ENCODE results near the gene STK4. TPM values are rescaled to one million over a fixed set of nuclear protein-coding genes. Genes with fewer than 3 reads are reported as not detected.

STK4 gene
- total RNA-seq, 2 experiments from 2014 or later, result 110 to 116 TPM

DNA sequence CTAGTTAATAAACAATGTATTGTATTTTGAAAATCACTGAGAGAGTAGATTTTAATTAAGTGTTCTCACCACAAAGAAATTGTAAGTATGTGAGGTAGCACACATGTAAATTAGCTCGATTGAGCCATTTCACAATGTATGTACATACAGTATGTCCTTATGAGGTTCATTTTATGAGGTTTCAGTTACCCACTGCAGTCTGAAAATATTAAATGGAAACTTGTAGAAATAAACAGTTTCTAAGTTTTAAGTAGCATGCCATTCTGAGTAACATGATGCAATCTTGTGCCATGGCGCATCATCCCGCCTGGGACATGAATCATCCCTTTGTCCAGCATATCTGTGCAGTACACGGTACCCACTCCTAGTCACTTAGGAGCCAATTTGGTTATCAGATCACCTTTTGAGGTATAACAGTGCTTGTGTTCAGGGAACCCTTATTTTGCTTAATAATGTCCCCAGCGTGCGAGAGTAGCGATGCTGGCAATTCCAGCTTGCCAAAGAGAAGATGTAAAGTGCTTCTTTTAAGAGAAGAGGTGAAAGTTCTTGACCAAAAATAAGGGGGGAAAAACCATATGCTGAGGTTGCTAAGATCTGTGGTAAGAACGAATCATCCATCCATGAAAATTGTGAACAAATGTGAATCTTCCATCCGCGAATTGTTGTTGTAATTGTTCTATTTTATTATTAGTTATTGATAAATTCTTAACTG is 69.9 kb downstream of the STK4 start:
- Mint-ChIP-seq H3K36me3 (ENCODE audit: low read depth) (peaks cover 38% of the 10 kb centered on the region), H3K9me3 (no peaks in the 10 kb centered on the region), H3K27ac (peak overlapping the region; percentile 94), H3K4me3 (no peak overlapping the region), H3K4me1 (ENCODE audit: low read depth) (peaks cover 78% of the 10 kb centered on the region), H3K27me3 (ENCODE audit: low read depth) (no peaks in the 10 kb centered on the region)
- intact Hi-C loops (cut with micrococcal nuclease), result loop anchor here (1.0 kb wide), 1 partner anchor 46 kb away; no protein-coding TSS in a partner anchor
- CTCF ChIA-PET, result interaction anchor here (1.0 to 2.6 kb wide), 5 partner anchors 8 to 61 kb away, joined by 3 to 6 read pairs (median 5); no protein-coding TSS in a partner anchor
- DNase-seq, result peak; percentile 84

DNA sequence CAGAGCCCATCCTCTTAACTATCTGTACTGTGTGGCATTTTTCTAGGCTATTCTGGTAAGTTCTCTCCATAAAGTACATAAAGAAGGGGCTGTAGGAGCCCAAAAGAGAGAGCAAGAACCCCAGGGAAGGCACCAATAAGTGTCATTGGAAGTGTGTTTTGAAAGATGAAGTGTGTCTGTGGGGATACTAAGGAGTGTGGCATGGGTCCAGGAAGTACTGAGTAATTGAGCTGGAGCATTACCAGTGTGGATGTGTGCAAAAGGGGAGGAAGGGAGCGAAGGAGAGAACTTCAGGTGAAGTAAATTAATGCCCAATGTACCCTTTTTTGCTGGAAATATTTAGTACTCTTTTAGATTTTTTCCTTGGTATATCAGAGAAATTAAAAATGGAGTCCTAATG is 70.7 kb downstream of the STK4 start:
- CTCF ChIA-PET, result interaction anchor here (1.2 to 2.1 kb wide), 2 partner anchors 26 to 60 kb away, joined by 5 to 6 read pairs; no protein-coding TSS in a partner anchor
- Mint-ChIP-seq H3K4me1 (ENCODE audit: low read depth) (peaks cover 82% of the 10 kb centered on the region), H3K27ac (peak overlapping the region; percentile 81), H3K9me3 (no peaks in the 10 kb centered on the region), H3K4me3 (no peak overlapping the region), H3K27me3 (ENCODE audit: low read depth) (no peaks in the 10 kb centered on the region), H3K36me3 (ENCODE audit: low read depth) (peaks cover 37% of the 10 kb centered on the region)
- intact Hi-C loops (cut with micrococcal nuclease), result no loop called here
- no peak for DNase-seq

DNA sequence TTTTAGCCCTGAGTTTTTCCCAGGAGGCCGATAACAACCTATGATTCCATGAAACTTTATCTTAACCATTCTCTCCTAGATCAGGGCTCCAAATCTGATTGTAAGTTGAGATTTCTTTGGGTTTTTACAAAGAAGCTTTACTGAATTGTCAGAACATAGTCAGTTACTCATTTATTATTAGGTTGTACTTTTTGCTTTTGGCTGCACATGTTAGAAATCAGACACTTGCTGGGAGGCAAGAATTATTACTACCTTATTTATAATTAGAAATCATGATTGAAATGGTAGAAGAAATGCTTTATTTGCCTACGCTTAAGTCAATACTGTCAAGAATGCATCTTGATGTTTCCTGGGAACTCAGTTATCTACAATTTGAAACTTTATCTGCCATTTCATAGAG is 71.3 kb downstream of the STK4 start:
- H3K27ac Mint-ChIP-seq, result peak overlapping the region; percentile 63
- intact Hi-C loops (cut with micrococcal nuclease), result no loop called here

DNA sequence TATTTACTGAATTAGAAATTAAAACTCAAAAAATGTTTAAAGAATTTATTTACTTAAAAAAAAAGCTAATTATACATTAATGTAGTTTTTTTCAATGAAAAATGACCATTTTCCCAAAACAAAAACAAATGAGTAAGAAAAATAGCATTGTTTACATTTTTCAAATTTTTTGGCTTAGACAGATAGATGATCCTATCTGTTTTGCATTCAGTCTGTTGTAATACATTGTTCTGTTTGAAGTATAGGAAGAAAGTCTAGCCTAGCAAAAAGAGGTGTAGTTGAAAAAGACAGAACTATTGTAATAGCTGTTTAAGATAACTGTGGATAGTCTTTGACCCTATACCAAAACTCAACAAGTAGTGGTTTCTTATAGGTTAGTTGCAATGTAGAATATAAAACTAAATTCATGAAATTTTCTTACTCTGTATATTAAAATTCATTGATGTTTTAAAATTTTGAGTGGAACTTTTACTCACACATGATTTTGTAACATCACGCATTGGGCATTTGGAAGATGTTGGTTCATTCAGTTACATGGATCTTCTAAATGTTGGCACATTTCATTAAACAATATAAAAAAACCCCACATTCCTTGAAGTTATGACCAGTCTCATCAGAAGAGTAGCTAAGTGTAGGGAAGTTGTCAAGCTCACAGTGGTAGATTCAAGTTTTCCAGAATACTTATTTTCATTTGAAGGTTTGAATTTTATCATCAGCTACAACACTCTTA is 72.6 kb downstream of the STK4 start:
- H3K27me3 Mint-ChIP-seq (ENCODE audit: low read depth), result no peaks in the 10 kb centered on the region
- no peak for DNase-seq
- CTCF ChIA-PET, result interaction anchor here (1.4 to 2.2 kb wide), 2 partner anchors 11 to 28 kb away, joined by 6 to 10 read pairs; no protein-coding TSS in a partner anchor
- H3K9me3 Mint-ChIP-seq, result no peaks in the 10 kb centered on the region
- H3K4me1 Mint-ChIP-seq (ENCODE audit: low read depth), result peaks cover 83% of the 10 kb centered on the region
- intact Hi-C loops (cut with micrococcal nuclease), result no loop called here
- peaks cover 40% of the 10 kb centered on the region for H3K36me3 Mint-ChIP-seq (ENCODE audit: low read depth)
- peak overlapping the region; percentile 73 for H3K27ac Mint-ChIP-seq
- H3K4me3 Mint-ChIP-seq, result no peak overlapping the region

More for the DNA sequence above, 71.3 kb downstream of the STK4 start:
- H3K36me3 Mint-ChIP-seq (ENCODE audit: low read depth), result peaks cover 39% of the 10 kb centered on the region
- no peak overlapping the region for H3K4me3 Mint-ChIP-seq
- no peaks in the 10 kb centered on the region for H3K9me3 Mint-ChIP-seq
- H3K27me3 Mint-ChIP-seq (ENCODE audit: low read depth), result no peaks in the 10 kb centered on the region
- CTCF ChIA-PET, result interaction anchor here (2.1 kb wide), 1 partner anchor 27 kb away, joined by 5 read pairs; no protein-coding TSS in a partner anchor
- DNase-seq, result no peak
- H3K4me1 Mint-ChIP-seq (ENCODE audit: low read depth), result peaks cover 82% of the 10 kb centered on the region

DNA sequence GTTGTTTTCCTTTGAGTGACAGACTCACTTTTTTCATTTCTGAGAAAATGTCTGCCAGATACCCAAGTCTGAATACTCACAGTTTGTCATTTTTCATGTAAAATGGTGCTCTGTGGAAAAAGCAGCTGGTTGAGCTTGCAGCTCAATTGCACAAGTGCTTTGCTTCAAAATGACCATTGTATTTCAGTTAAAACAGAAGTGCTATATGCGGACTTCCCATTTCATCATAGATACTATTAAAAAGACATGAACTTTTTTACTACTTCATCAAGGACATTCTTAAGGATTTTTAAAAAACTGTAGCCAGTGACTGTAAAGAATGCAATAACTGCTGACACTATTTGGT is 73.1 kb downstream of the STK4 start:
- H3K4me3 Mint-ChIP-seq, result no peak overlapping the region
- H3K27ac Mint-ChIP-seq, result peak overlapping the region; percentile 73
- H3K9me3 Mint-ChIP-seq, result no peaks in the 10 kb centered on the region
- H3K4me1 Mint-ChIP-seq (ENCODE audit: low read depth), result peaks cover 85% of the 10 kb centered on the region
- H3K27me3 Mint-ChIP-seq (ENCODE audit: low read depth), result no peaks in the 10 kb centered on the region
- intact Hi-C loops (cut with micrococcal nuclease), result no loop called here
- CTCF ChIA-PET, result interaction anchor here (1.4 to 2.2 kb wide), 2 partner anchors 10 to 28 kb away, joined by 6 to 10 read pairs; no protein-coding TSS in a partner anchor
- DNase-seq, result no peak
- peaks cover 43% of the 10 kb centered on the region for H3K36me3 Mint-ChIP-seq (ENCODE audit: low read depth)

DNA sequence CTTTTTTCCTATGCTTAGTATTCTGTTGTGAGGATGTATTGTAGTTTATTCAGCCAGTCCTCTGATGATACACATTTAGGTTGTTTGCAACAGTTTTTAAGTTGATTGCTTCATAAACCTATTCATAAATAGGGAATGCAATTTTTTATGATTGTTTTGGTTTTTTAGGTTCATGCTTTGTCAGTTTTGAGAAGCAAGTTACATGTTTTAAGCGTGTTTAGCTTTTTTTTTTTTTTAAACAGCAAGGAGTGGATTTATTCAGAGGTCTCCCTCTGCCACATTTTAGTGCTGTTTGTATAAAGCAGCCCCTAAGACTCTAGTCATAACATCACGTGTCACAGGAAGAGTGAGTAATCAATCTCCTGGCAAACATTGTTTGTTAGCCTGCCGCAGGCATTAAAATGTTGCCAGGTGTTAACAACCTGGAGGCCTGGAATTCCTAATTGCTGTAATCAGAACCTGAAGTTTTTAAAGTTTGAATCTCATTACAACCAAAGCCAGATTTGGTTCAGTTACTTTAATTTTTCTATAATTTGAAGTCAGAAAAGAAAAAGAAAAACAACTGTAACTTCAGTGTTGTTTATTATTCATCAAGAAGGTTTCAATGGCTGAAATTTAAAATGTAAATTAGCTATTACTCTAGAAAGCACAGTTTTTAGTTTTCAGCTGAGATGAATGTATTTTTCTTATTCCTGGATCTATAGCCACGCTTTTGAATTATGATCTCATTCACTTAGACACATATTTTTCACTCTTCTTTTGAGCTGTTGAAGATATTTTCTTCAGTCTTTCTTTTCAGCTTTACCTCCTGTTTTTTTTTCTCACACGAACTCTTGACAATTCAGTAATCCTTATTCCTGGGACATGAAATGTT is 75.4 kb downstream of the STK4 start:
- DNase-seq, result no peak
- peaks cover 30% of the 10 kb centered on the region for H3K36me3 Mint-ChIP-seq (ENCODE audit: low read depth)
- CTCF ChIA-PET, result interaction anchor here (0.6 to 4.3 kb wide), 8 partner anchors 13 to 252 kb away, joined by 3 to 21 read pairs (median 6); no protein-coding TSS in a partner anchor
- peaks cover 73% of the 10 kb centered on the region for H3K4me1 Mint-ChIP-seq (ENCODE audit: low read depth)
- H3K4me3 Mint-ChIP-seq, result no peak overlapping the region
- peak overlapping the region; percentile 86 for H3K27ac Mint-ChIP-seq
- H3K9me3 Mint-ChIP-seq, result no peaks in the 10 kb centered on the region
- H3K27me3 Mint-ChIP-seq (ENCODE audit: low read depth), result no peaks in the 10 kb centered on the region
- intact Hi-C loops (cut with micrococcal nuclease), result loop anchor here (1.0 to 2.0 kb wide), 2 partner anchors 15 to 72 kb away; no protein-coding TSS in a partner anchor

DNA sequence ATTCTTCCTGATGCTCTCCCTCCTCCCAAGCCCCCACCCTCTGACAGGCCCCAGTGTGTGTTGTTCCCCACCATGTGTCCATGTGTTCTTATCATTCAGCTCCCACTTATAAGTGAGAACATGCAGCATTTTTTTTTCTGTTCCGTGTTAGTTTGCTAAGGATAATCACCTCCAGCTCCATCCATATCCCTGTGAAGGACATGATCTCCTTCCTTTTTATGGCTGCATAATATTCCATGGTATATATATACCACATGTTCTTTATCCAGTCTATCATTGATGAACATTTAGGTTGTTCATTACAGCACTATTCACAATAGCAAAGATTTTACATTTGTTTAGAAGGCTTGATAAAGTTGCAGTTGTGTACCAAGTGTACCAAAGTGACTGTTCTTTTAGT is 76.7 kb downstream of the STK4 start:
- peaks cover 27% of the 10 kb centered on the region for H3K36me3 Mint-ChIP-seq (ENCODE audit: low read depth)
- H3K27ac Mint-ChIP-seq, result peak overlapping the region; percentile 90
- H3K27me3 Mint-ChIP-seq (ENCODE audit: low read depth), result no peaks in the 10 kb centered on the region
- CTCF ChIA-PET, result interaction anchor here (0.6 to 4.5 kb wide), 19 partner anchors 8 to 251 kb away, joined by 3 to 60 read pairs (median 8); no protein-coding TSS in a partner anchor
- H3K4me1 Mint-ChIP-seq (ENCODE audit: low read depth), result peaks cover 72% of the 10 kb centered on the region
- intact Hi-C loops (cut with micrococcal nuclease), result loop anchor here (1.0 kb wide), 1 partner anchor 74 kb away; no protein-coding TSS in a partner anchor
- no peak overlapping the region for H3K4me3 Mint-ChIP-seq
- H3K9me3 Mint-ChIP-seq, result no peaks in the 10 kb centered on the region
- no peak for DNase-seq

DNA sequence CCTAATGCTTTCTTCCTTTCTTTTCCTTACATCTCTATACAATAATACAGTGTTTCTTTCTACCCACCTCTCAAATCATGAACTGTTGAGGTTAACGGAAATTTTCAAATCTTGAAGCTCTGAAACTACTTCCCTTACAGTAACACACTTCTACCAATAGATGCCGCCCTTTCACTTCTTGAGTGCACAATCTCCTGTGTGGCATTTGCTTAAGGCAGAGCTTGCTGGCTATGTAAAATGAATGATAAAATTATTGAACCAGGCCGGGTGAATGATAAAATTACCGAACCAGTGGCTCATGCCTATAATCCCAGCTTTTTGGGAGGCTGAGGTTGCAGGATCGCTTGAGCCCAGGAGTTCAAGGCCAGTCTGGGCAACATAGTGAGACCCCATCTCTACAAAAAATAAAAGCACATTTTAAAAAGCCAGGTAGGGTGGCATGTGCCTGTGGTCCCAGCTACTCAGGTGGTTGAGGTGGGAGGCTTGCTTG is 77.8 kb downstream of the STK4 start:
- Mint-ChIP-seq H3K4me3 (no peak overlapping the region), H3K36me3 (ENCODE audit: low read depth) (peaks cover 27% of the 10 kb centered on the region), H3K9me3 (no peaks in the 10 kb centered on the region), H3K4me1 (ENCODE audit: low read depth) (peaks cover 76% of the 10 kb centered on the region), H3K27me3 (ENCODE audit: low read depth) (no peaks in the 10 kb centered on the region), H3K27ac (peak overlapping the region; percentile 90)
- intact Hi-C loops (cut with micrococcal nuclease), result loop anchor here (1.0 to 2.0 kb wide), 3 partner anchors 33 to 247 kb away; no protein-coding TSS in a partner anchor
- CTCF ChIA-PET, result interaction anchor here (0.5 to 4.5 kb wide), 36 partner anchors 8 to 395 kb away, joined by 3 to 60 read pairs (median 6); partner anchors contain the start of gene WFDC5
- peak; percentile 59 for DNase-seq

DNA sequence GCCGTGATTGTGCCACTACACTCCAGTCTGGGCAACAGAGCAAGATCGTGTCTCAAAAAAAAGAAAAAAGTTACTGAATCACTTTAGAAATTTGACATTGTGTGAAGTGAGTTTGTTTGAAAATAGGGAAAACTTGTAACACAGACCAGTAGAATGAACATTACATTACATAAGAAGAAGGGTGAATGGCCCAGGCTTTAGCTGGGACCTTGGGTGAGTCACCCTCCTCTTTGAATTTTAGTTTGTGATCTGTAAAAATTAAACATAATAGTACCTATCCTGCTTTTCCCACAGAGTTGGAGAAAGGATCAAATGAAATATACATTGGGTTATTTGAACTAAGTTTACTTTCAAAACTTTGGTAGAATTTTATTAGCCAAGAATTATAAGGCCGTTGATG is 78.3 kb downstream of the STK4 start:
- H3K9me3 Mint-ChIP-seq, result no peaks in the 10 kb centered on the region
- no peak overlapping the region for H3K27ac Mint-ChIP-seq
- no peak overlapping the region for H3K4me3 Mint-ChIP-seq
- peaks cover 27% of the 10 kb centered on the region for H3K36me3 Mint-ChIP-seq (ENCODE audit: low read depth)
- intact Hi-C loops (cut with micrococcal nuclease), result loop anchor here (1.0 to 2.0 kb wide), 3 partner anchors 34 to 246 kb away; no protein-coding TSS in a partner anchor
- no peak for DNase-seq
- no peaks in the 10 kb centered on the region for H3K27me3 Mint-ChIP-seq (ENCODE audit: low read depth)
- peaks cover 76% of the 10 kb centered on the region for H3K4me1 Mint-ChIP-seq (ENCODE audit: low read depth)
- CTCF ChIA-PET, result interaction anchor here (0.5 to 4.5 kb wide), 34 partner anchors 8 to 336 kb away, joined by 3 to 60 read pairs (median 7); partner anchors contain the start of gene WFDC5

DNA sequence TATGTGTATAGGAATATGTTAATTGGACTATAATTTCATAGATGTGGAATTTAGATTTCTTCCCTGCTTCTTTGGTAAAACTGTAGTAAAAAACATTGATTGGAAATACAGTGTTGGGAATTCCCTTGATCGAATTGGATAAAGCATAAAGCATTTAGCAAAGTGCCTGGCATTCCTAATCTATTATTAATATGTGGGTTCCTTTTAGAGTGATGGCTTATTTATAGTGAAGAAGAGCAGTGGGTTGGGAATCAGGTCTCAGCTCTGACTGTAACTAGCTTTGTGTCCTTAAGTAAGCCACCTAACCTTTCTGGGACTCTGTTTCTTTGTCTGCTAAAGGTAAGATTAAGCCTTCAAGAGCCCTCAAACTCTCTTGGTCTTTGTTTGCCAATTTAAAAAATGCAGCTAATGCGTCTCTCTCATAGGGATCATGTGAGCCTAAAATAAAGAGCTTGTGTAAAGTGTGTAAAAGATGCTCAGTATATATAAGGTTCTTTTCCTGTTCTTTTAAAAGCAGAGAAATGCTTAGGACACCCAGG is 81.3 kb downstream of the STK4 start:
- Mint-ChIP-seq H3K9me3 (no peaks in the 10 kb centered on the region), H3K27me3 (ENCODE audit: low read depth) (no peaks in the 10 kb centered on the region), H3K36me3 (ENCODE audit: low read depth) (peaks cover 18% of the 10 kb centered on the region), H3K4me1 (ENCODE audit: low read depth) (peaks cover 70% of the 10 kb centered on the region), H3K27ac (no peak overlapping the region), H3K4me3 (no peak overlapping the region)
- CTCF ChIA-PET, result interaction anchor here (7.1 kb wide), 1 partner anchor 47 kb away, joined by 45 read pairs; no protein-coding TSS in a partner anchor
- no peak for DNase-seq
- intact Hi-C loops (cut with micrococcal nuclease), result no loop called here

DNA sequence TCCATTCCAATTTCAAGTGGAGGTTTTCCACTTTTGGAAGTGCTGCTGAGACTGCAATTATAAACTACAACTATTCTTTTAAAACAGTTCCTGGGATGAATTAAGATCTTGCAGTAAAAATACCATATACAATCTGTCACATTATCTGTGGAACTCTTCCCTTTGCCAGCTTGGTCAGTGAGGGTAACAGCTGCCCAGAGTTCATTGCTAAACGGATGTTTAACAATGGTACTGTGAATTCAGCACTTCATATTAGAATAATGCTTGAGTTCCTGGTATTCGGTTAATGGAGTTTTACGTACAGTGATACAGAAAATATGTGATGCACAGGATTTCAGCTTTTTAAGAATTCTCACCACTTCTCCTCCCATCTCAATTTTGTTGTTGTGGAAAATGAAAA is 83.1 kb downstream of the STK4 start:
- peaks cover 69% of the 10 kb centered on the region for H3K4me1 Mint-ChIP-seq (ENCODE audit: low read depth)
- H3K27me3 Mint-ChIP-seq (ENCODE audit: low read depth), result no peaks in the 10 kb centered on the region
- H3K27ac Mint-ChIP-seq, result peak overlapping the region; percentile 67
- CTCF ChIA-PET, result interaction anchor here (0.6 to 7.1 kb wide), 9 partner anchors 10 to 243 kb away, joined by 3 to 45 read pairs (median 5); partner anchors contain the start of gene STK4
- no peaks in the 10 kb centered on the region for H3K9me3 Mint-ChIP-seq
- H3K36me3 Mint-ChIP-seq (ENCODE audit: low read depth), result peaks cover 13% of the 10 kb centered on the region
- peak overlapping the region; percentile 0 for H3K4me3 Mint-ChIP-seq
- DNase-seq, result no peak
- intact Hi-C loops (cut with micrococcal nuclease), result no loop called here

Measured in activated naive CD4-positive, alpha-beta T cell treated with anti-CD3 and anti-CD28 coated beads for 36 hours (primary cell).